DND-41 (cell line): ENCODE measurements around the gene RALGAPA2.

Source experiments
- ATAC-seq: fragments of 200-7000 bp; cut with Tn5 transposase; 3 replicates; pipeline ENCODE4 v1.9.1; 2021; ENCODE audit warnings: low read depth; ENCODE audit not compliant: insufficient read depth
- DNase-seq: peaks from one replicate; pipeline ENCODE4 v3.0.0-alpha.2; 2020
- H2AFZ ChIP-seq: 2 replicates; pipeline ENCODE4 v1.6.0; 2012; ENCODE audit warnings: low read depth, low read length
- H3K27ac ChIP-seq: 2 replicates; pipeline ENCODE4 v1.5.1; 2012; ENCODE audit warnings: low read length, inconsistent platforms
- H3K27me3 ChIP-seq: fragments of 200-600 bp; sonication (generic); 2 replicates; pipeline ENCODE4 v1.6.0; 2012; ENCODE audit warnings: low read length, mild to moderate bottlenecking, inconsistent platforms; ENCODE audit not compliant: insufficient read depth, poor library complexity
- H3K36me3 ChIP-seq: 2 replicates; pipeline ENCODE4 v1.5.1; 2012; ENCODE audit warnings: low read length, inconsistent platforms; ENCODE audit not compliant: insufficient read depth
- H3K4me1 ChIP-seq: 2 replicates; pipeline ENCODE4 v1.5.1; 2012; ENCODE audit warnings: mild to moderate bottlenecking, low read length; ENCODE audit not compliant: insufficient read depth
- H3K4me2 ChIP-seq: 2 replicates; pipeline ENCODE4 v1.6.0; 2012; ENCODE audit warnings: mild to moderate bottlenecking, moderate library complexity, low read length, inconsistent platforms; ENCODE audit not compliant: insufficient read depth
- H3K4me3 ChIP-seq, 2 experiments: fragments of 200-600 bp in 1 of 2; shearing (Covaris generic) in 1 of 2; 2 replicates each; pipeline ENCODE4 v1.5.1; 2012 to 2016; ENCODE audit warnings: inconsistent platforms in 2 of 2, low read length in 2 of 2, mild to moderate bottlenecking in 2 of 2, low read depth in 1 of 2, moderate library complexity in 1 of 2
- H3K79me2 ChIP-seq: 2 replicates; pipeline ENCODE4 v1.6.0; 2012; ENCODE audit warnings: low read length, inconsistent platforms; ENCODE audit not compliant: insufficient read depth
- H3K9ac ChIP-seq: 2 replicates; pipeline ENCODE4 v1.6.0; 2012; ENCODE audit warnings: low read depth, mild to moderate bottlenecking, inconsistent platforms, low read length, moderate library complexity
- H3K9me3 ChIP-seq: 2 replicates; pipeline ENCODE4 v1.5.1; 2012; ENCODE audit warnings: low read length, moderate library complexity, mild to moderate bottlenecking, inconsistent platforms; ENCODE audit not compliant: insufficient read depth, severe bottlenecking
- H4K20me1 ChIP-seq: 2 replicates; pipeline ENCODE4 v1.6.0; 2012; ENCODE audit warnings: low read length; ENCODE audit not compliant: insufficient read depth
- CTCF ChIP-seq: IDR thresholded peaks from 2 replicates; pipeline ENCODE4 v1.5.1; 2012; ENCODE audit warnings: borderline replicate concordance, low read length, moderate library complexity, mild to moderate bottlenecking; ENCODE audit not compliant: poor library complexity, severe bottlenecking; ENCODE audit errors: extremely low read depth
- EZH2 ChIP-seq: IDR thresholded peaks from 3 replicates; pipeline ENCODE4 v1.6.1; 2012; ENCODE audit warnings: borderline replicate concordance, low read depth, mild to moderate bottlenecking, moderate library complexity, low read length, inconsistent platforms; ENCODE audit not compliant: severe bottlenecking

Gene RALGAPA2

DNA sequence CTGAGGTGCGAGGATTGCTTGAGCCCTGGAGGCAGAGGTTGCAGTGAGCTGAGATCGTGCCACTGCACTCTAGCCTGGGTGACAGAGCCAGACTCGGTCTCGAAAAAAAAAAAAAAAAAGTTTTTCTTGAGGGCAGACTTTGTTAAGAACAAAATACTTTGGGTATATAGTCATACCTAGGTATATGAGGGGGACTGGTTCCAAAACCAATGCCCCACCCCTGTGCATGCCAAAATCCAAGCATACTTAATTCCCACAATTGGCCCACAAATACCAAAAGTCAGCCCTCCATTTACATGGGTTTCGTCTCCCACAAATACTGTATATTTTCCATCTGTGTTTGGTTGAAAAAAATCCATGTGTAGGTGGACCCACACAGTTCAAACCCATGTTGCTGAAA, 224.6 kb downstream of the RALGAPA2 start:
- no peak overlapping the region for H3K4me3 ChIP-seq
- no peak overlapping the region for H3K27ac ChIP-seq
- H3K9me3 ChIP-seq: no peaks in the 10 kb centered on the region
- no peaks in the 10 kb centered on the region for H4K20me1 ChIP-seq
- TF ChIP-seq CTCF (no peak), EZH2 (no peak)
- H3K4me1 ChIP-seq: no peaks in the 10 kb centered on the region
- no peak overlapping the region for H2AFZ ChIP-seq
- H3K79me2 ChIP-seq: no peaks in the 10 kb centered on the region
- no peak for DNase-seq
- no peak for ATAC-seq
- no peak overlapping the region for H3K9ac ChIP-seq
- no peaks in the 10 kb centered on the region for H3K27me3 ChIP-seq
- peaks cover 5% of the 10 kb centered on the region; the same call in 1 of the 2 replicates for H3K36me3 ChIP-seq
- no peak overlapping the region for H3K4me2 ChIP-seq

GRCh38 chr20:20483328-20483727, 229.1 kb downstream of the RALGAPA2 start:
- ATAC-seq: no peak
- no peaks in the 10 kb centered on the region for H3K9me3 ChIP-seq
- H3K4me1 ChIP-seq: no peaks in the 10 kb centered on the region
- no peak overlapping the region for H3K27ac ChIP-seq
- no peak for TF ChIP-seq CTCF
- no peaks in the 10 kb centered on the region for H3K27me3 ChIP-seq
- H3K4me3 ChIP-seq: no peak overlapping the region
- H3K9ac ChIP-seq: no peak overlapping the region
- DNase-seq: no peak
- no peaks in the 10 kb centered on the region for H3K36me3 ChIP-seq
- H2AFZ ChIP-seq: no peak overlapping the region
- H3K79me2 ChIP-seq: no peaks in the 10 kb centered on the region
- no peaks in the 10 kb centered on the region for H4K20me1 ChIP-seq
- no peak overlapping the region for H3K4me2 ChIP-seq

- DNase-seq: no peak
- H3K4me3 ChIP-seq: no peak overlapping the region
- no peak overlapping the region for H3K4me2 ChIP-seq
- H3K9me3 ChIP-seq: no peaks in the 10 kb centered on the region
- H4K20me1 ChIP-seq: no peaks in the 10 kb centered on the region
- TF ChIP-seq EZH2: no peak
- no peak for TF ChIP-seq CTCF
- no peaks in the 10 kb centered on the region for H3K27me3 ChIP-seq
- ATAC-seq: no peak
- no peaks in the 10 kb centered on the region for H3K79me2 ChIP-seq
- H2AFZ ChIP-seq: no peak overlapping the region
- H3K36me3 ChIP-seq: no peaks in the 10 kb centered on the region
- H3K27ac ChIP-seq: no peak overlapping the region
- no peaks in the 10 kb centered on the region for H3K4me1 ChIP-seq
- H3K9ac ChIP-seq: no peak overlapping the region
Observed at GRCh38 chr20:20482453-20482852, 230.0 kb downstream of the RALGAPA2 start.

DNA sequence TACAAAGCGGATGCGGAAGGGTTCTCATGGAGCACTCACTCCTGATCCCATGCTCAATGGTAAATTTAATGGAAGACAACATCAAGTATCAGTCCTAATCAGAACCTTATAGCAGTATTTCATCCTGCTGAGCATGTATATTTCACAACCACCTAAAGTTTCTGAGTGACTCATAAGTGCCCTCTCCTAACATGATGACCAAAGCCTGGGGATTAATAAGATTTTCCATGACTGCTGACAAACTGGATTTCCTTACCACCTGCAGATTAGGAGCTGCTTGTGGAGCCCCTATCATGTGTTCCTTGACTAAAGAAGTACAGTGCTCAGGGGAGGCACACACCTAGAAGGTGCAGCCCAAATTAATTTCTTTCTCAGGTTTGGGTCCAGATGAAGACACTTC, 231.8 kb downstream of the RALGAPA2 start:
- ATAC-seq: no peak
- DNase-seq: no peak
- no peaks in the 10 kb centered on the region for H3K79me2 ChIP-seq
- no peak overlapping the region for H3K4me2 ChIP-seq
- H4K20me1 ChIP-seq: no peaks in the 10 kb centered on the region
- H3K27ac ChIP-seq: no peak overlapping the region
- no peak overlapping the region for H3K9ac ChIP-seq
- H3K4me3 ChIP-seq: no peak overlapping the region
- TF ChIP-seq CTCF: no peak
- TF ChIP-seq EZH2: no peak
- no peaks in the 10 kb centered on the region for H3K27me3 ChIP-seq
- H2AFZ ChIP-seq: no peak overlapping the region
- no peaks in the 10 kb centered on the region; the same call in 1 of the 2 replicates for H3K36me3 ChIP-seq
- no peaks in the 10 kb centered on the region for H3K4me1 ChIP-seq
- H3K9me3 ChIP-seq: no peaks in the 10 kb centered on the region
